ENCODE results near the gene ADRA2B.

GRCh38 chr2:96082211-96083063 is 33.9 kb downstream of the ADRA2B start:
- TF ChIP-seq POLR2AphosphoS5 (IDR thresholded peaks at IDR 0.05; ENCODE audit: borderline replicate concordance, low read depth, low read length) (no peak), EZH2 (IDR thresholded peaks at IDR 0.05) (no peak), FOXP2 (optimal IDR thresholded peaks at IDR 0.05; ENCODE audit: control extremely low read depth, extremely low read length, insufficient read depth) (no peak)

Measured in SK-N-MC (cell line).